WTC11 (cell line): ENCODE results near the gene TMEM218. TPM values are rescaled to one million over a fixed set of nuclear protein-coding genes. Genes with fewer than 3 reads are reported as not detected.

Source experiments
- ATAC-seq: fragments of 200-7000 bp; cut with Tn5 transposase; 2 replicates; pipeline ENCODE4 v1.10.0; 2021; ENCODE audit warnings: mild to moderate bottlenecking, moderate library complexity
- CTCF ChIA-PET: fragments of 300-600 bp; sonication (Branson Sonifier 250); formaldehyde crosslinking; loops from one replicate; lab custom pipeline; 2021; ENCODE audit warnings: antibody characterized with exemption; lab: Charles Lee
- POLR2A ChIA-PET: fragments of 350-600 bp; sonication (Branson Sonifier 250); formaldehyde crosslinking; loops from one replicate; lab custom pipeline; 2021; ENCODE audit warnings: antibody characterized with exemption; lab: Charles Lee
- DNase-seq: peaks from one replicate; pipeline ENCODE4 v3.0.0; 2021; ENCODE audit warnings: low spot score
- H3K27ac Mint-ChIP-seq: 2 replicates; pipeline ENCODE4 v1.8.0; 2021; ENCODE audit warnings: mixed read lengths
- H3K27me3 Mint-ChIP-seq: 2 replicates; pipeline ENCODE4 v1.8.0; 2021; ENCODE audit warnings: low read depth, mild to moderate bottlenecking, moderate library complexity, mixed read lengths
- H3K36me3 Mint-ChIP-seq: 2 replicates; pipeline ENCODE4 v1.8.0; 2021; ENCODE audit warnings: mixed read lengths
- H3K4me1 Mint-ChIP-seq: 2 replicates; pipeline ENCODE4 v1.8.0; 2022; ENCODE audit warnings: mixed read lengths
- H3K4me3 Mint-ChIP-seq: 2 replicates; pipeline ENCODE4 v1.8.0; 2021; ENCODE audit warnings: mild to moderate bottlenecking, moderate library complexity, mixed read lengths
- H3K9me3 Mint-ChIP-seq: 2 replicates; pipeline ENCODE4 v1.8.0; 2021; ENCODE audit warnings: mixed read lengths
- CREM ChIP-seq: sonication (generic); formaldehyde crosslinking; IDR thresholded peaks from 2 replicates; pipeline ENCODE4 v1.8.1; 2022; ENCODE audit warnings: mild to moderate bottlenecking, missing genetic modification reagents, moderate library complexity
- ELF4 ChIP-seq: sonication (generic); formaldehyde crosslinking; IDR thresholded peaks from 2 replicates; pipeline ENCODE4 v1.8.1; 2022; ENCODE audit warnings: low read depth, mild to moderate bottlenecking, moderate library complexity, missing genetic modification reagents
- GTF2I ChIP-seq: fragments of 250-450 bp; sonication (Bioruptor Pico); conservative IDR thresholded peaks from 2 replicates; pipeline ENCODE4 v1.4.0; 2021; ENCODE audit warnings: mild to moderate bottlenecking
- HMGA2 ChIP-seq: fragments of 250-450 bp; sonication (Bioruptor Pico); IDR thresholded peaks from 2 replicates; pipeline ENCODE4 v1.4.0; 2021; ENCODE audit warnings: mild to moderate bottlenecking, moderate library complexity
- MYBL2 ChIP-seq: sonication (generic); formaldehyde crosslinking; IDR thresholded peaks from 2 replicates; pipeline ENCODE4 v1.8.1; 2023; ENCODE audit warnings: mild to moderate bottlenecking, moderate library complexity, missing genetic modification reagents
- NFE2L1 ChIP-seq: sonication (generic); formaldehyde crosslinking; IDR thresholded peaks from 2 replicates; pipeline ENCODE4 v1.8.1; 2023; ENCODE audit warnings: missing genetic modification reagents
- NFYB ChIP-seq: sonication (generic); formaldehyde crosslinking; conservative IDR thresholded peaks from 2 replicates; pipeline ENCODE4 v1.8.0; 2022; ENCODE audit warnings: low read depth, missing genetic modification reagents
- OVOL2 ChIP-seq: fragments of 250-450 bp; sonication (Bioruptor Pico); IDR thresholded peaks from 2 replicates; pipeline ENCODE4 v1.9.0; 2021; ENCODE audit warnings: mild to moderate bottlenecking, borderline replicate concordance
- RORB ChIP-seq: fragments of 250-450 bp; sonication (Bioruptor Pico); IDR thresholded peaks from 2 replicates; pipeline ENCODE4 v1.9.0; 2021; ENCODE audit warnings: mild to moderate bottlenecking
- SMAD3 ChIP-seq: sonication (generic); formaldehyde crosslinking; IDR thresholded peaks from 2 replicates; pipeline ENCODE4 v1.8.0; 2022; ENCODE audit warnings: missing genetic modification reagents, mild to moderate bottlenecking, borderline replicate concordance
- SP1 ChIP-seq: sonication (generic); formaldehyde crosslinking; conservative IDR thresholded peaks from 2 replicates; pipeline ENCODE4 v1.8.1; 2022; ENCODE audit warnings: missing genetic modification reagents
- TEAD4 ChIP-seq: sonication (generic); formaldehyde crosslinking; IDR thresholded peaks from 2 replicates; pipeline ENCODE4 v1.8.0; 2022; ENCODE audit warnings: mild to moderate bottlenecking, missing genetic modification reagents
- ZNF138 ChIP-seq: sonication (generic); formaldehyde crosslinking; conservative IDR thresholded peaks from 2 replicates; pipeline ENCODE4 v1.8.1; 2022; ENCODE audit warnings: mild to moderate bottlenecking, moderate library complexity, missing genetic modification reagents
- ZNF219 ChIP-seq: sonication (generic); formaldehyde crosslinking; IDR thresholded peaks from 2 replicates; pipeline ENCODE4 v1.8.0; 2023; ENCODE audit warnings: missing genetic modification reagents, mild to moderate bottlenecking, borderline replicate concordance
- ZNF317 ChIP-seq: sonication (generic); formaldehyde crosslinking; IDR thresholded peaks from 2 replicates; pipeline ENCODE4 v1.8.1; 2023; ENCODE audit warnings: low read depth, mild to moderate bottlenecking, moderate library complexity, missing genetic modification reagents, borderline replicate concordance
- total RNA-seq: library from RNA; stranded (reverse); gene quantifications from 3 replicates; pipeline ENCODE4 v1.2.3, GENCODE V29; 2021
- TF ChIP-seq, protein P1 (sequence below): fragments of 200-600 bp; IDR thresholded peaks from 2 replicates; pipeline ENCODE4 v1.8.0; 2022; ENCODE audit warnings: antibody characterized with exemption
- TF ChIP-seq, protein P2 (sequence below): sonication (generic); formaldehyde crosslinking; conservative IDR thresholded peaks from 2 replicates; pipeline ENCODE4 v1.8.1; 2022; ENCODE audit warnings: mild to moderate bottlenecking, missing genetic modification reagents
- TF ChIP-seq, protein P3 (sequence below): fragments of 250-450 bp; sonication (Bioruptor Pico); IDR thresholded peaks from 2 replicates; pipeline ENCODE4 v1.9.0; 2021; ENCODE audit warnings: moderate library complexity, mild to moderate bottlenecking, inconsistent platforms, borderline replicate concordance
- TF ChIP-seq, protein P4 (sequence below): fragments of 250-450 bp; sonication (Bioruptor Pico); IDR thresholded peaks from 2 replicates; pipeline ENCODE4 v1.9.0; 2021; ENCODE audit warnings: mild to moderate bottlenecking, borderline replicate concordance
- TF ChIP-seq, protein P5 (sequence below): sonication (generic); formaldehyde crosslinking; IDR thresholded peaks from 2 replicates; pipeline ENCODE4 v1.8.0; 2022; ENCODE audit warnings: mild to moderate bottlenecking, missing genetic modification reagents
- TF ChIP-seq, protein P6 (sequence below): sonication (generic); formaldehyde crosslinking; IDR thresholded peaks from 2 replicates; pipeline ENCODE4 v1.8.0; 2022; ENCODE audit warnings: mild to moderate bottlenecking, missing genetic modification reagents

Gene TMEM218
- total RNA-seq, 1 experiment from 2014 or later: 10.3 TPM

DNA sequence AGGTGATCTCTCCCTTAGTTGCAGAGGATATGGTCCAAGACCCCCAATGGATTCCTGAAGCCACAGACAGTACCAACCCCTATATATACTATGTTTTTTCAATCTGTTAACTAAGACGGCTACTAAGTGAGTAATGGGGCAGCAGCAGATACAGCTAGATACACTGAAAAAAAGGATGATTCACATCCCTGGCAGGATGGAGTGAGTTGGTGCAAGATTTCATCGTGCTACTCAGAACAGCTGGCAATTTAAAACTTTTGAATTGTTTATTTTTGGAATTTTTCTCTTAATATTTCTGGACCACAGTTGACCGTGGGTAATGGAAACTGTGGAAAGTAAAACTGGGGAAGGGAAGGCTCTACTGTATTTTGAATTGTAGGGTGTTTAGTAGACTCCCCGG, 17.0 kb upstream of the TMEM218 start:
- no peak for ATAC-seq
- ChIA-PET CTCF (interaction anchor here (0.9 kb wide), 1 partner anchor 218 kb away, joined by 3 read pairs; no protein-coding TSS in a partner anchor), POLR2A (no interaction called here)
- Mint-ChIP-seq H3K9me3 (peaks cover 10% of the 10 kb centered on the region), H3K27me3 (peaks cover 56% of the 10 kb centered on the region), H3K4me1 (peaks cover 3% of the 10 kb centered on the region; the same call in 1 of the 2 replicates), H3K36me3 (0 out of 2 replicates have a peak, but pooled peaks cover 4% of the 10 kb centered on the region), H3K4me3 (no peak overlapping the region), H3K27ac (no peak overlapping the region)
- TF ChIP-seq SP1 (no peak), SMAD3 (CRISPR knock-in tag) (no peak), ZNF219 (CRISPR knock-in tag) (no peak), ELF4 (CRISPR knock-in tag) (no peak), NFE2L1 (CRISPR knock-in tag) (no peak)
- TF ChIP-seq, protein P1, sequence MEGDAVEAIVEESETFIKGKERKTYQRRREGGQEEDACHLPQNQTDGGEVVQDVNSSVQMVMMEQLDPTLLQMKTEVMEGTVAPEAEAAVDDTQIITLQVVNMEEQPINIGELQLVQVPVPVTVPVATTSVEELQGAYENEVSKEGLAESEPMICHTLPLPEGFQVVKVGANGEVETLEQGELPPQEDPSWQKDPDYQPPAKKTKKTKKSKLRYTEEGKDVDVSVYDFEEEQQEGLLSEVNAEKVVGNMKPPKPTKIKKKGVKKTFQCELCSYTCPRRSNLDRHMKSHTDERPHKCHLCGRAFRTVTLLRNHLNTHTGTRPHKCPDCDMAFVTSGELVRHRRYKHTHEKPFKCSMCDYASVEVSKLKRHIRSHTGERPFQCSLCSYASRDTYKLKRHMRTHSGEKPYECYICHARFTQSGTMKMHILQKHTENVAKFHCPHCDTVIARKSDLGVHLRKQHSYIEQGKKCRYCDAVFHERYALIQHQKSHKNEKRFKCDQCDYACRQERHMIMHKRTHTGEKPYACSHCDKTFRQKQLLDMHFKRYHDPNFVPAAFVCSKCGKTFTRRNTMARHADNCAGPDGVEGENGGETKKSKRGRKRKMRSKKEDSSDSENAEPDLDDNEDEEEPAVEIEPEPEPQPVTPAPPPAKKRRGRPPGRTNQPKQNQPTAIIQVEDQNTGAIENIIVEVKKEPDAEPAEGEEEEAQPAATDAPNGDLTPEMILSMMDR: no peak
- no peak for DNase-seq

DNA sequence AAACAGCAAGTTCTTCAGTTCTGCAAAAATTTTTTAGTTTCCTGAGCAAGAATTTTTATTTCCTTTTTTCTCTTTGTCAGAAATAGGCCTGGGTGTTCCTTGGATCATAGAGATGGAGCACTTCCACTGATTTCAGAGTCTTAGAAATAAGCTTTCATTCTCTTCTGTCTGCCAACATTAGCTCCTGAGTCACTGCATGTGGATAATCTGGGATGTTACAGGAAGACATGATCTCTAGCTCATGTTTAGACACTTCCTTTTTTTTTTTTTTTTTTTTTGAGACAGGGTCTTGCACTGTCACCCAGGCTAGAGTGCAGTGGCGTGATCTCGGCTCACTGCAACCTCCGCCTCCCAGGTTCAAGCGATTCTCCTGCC, 13.2 kb upstream of the TMEM218 start:
- no peaks in the 10 kb centered on the region for H3K4me1 Mint-ChIP-seq
- H3K27ac Mint-ChIP-seq: no peak overlapping the region
- CTCF ChIA-PET: interaction anchor here (0.7 to 4.6 kb wide), 50 partner anchors 8 to 588 kb away, joined by 3 to 75 read pairs (median 4); partner anchors contain the start of genes CCDC15 and TMEM218
- POLR2A ChIA-PET: interaction anchor here (0.5 to 0.8 kb wide), 4 partner anchors 13 to 297 kb away, joined by 3 to 8 read pairs (median 3); partner anchors contain the start of gene TMEM218
- ATAC-seq (no peak), DNase-seq (no peak)
- no peak overlapping the region for H3K4me3 Mint-ChIP-seq
- 0 out of 2 replicates have a peak, but pooled peaks cover 4% of the 10 kb centered on the region for H3K36me3 Mint-ChIP-seq
- peaks cover 77% of the 10 kb centered on the region for H3K27me3 Mint-ChIP-seq
- peaks cover 14% of the 10 kb centered on the region for H3K9me3 Mint-ChIP-seq
- TF ChIP-seq CREM (CRISPR knock-in tag) (no peak), HMGA2 (CRISPR knock-in tag) (no peak), TEAD4 (CRISPR knock-in tag) (no peak)
- TF ChIP-seq, protein P2, sequence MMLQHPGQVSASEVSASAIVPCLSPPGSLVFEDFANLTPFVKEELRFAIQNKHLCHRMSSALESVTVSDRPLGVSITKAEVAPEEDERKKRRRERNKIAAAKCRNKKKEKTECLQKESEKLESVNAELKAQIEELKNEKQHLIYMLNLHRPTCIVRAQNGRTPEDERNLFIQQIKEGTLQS (CRISPR knock-in tag): no peak
- TF ChIP-seq, protein P3, sequence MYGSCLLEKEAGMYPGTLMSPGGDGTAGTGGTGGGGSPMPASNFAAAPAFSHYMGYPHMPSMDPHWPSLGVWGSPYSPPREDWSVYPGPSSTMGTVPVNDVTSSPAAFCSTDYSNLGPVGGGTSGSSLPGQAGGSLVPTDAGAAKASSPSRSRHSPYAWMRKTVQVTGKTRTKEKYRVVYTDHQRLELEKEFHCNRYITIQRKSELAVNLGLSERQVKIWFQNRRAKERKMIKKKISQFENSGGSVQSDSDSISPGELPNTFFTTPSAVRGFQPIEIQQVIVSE (CRISPR knock-in tag): no peak

DNA sequence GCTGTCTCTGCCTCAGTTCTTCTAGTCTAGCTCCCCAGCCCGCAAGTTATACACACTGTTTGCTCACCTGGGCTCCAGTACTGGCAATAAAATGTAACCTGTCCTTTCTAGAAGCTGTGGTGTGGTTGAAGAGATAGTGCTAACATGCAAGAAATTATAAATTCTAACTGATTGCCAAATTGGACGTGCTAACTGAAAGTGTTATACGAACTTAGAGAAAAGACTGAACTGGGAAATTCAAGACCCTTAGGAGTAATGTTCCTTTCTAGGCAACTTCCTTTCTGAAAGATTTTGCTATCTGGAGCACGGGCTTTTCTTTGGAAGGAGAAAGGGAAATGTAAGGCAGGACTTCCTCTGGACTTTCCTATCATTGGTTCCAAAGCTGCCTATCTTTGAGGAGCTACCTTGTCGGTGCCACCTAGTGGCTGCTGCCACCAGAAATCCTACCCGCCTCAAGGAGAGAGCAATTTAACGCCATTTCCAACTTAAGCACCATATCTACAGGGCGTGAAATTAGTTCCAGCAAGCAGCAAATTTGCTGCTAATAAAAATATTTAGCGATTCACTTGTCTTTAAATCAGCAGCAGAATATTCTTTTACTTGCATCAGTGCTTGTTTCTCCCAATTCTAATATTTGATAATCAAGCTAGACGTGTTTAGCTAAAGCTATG, 12.7 kb upstream of the TMEM218 start:
- Mint-ChIP-seq H3K27ac (no peak overlapping the region), H3K36me3 (0 out of 2 replicates have a peak, but pooled peaks cover 4% of the 10 kb centered on the region), H3K4me3 (no peak overlapping the region), H3K27me3 (peaks cover 77% of the 10 kb centered on the region), H3K9me3 (peaks cover 14% of the 10 kb centered on the region), H3K4me1 (no peaks in the 10 kb centered on the region)
- ChIA-PET POLR2A (interaction anchor here (0.5 to 0.8 kb wide), 4 partner anchors 13 to 297 kb away, joined by 3 to 8 read pairs (median 3); partner anchors contain the start of gene TMEM218), CTCF (interaction anchor here (0.6 to 4.6 kb wide), 56 partner anchors 9 to 587 kb away, joined by 3 to 75 read pairs (median 4); partner anchors contain the start of genes CCDC15 and TMEM218)
- peak; percentile 58 for DNase-seq
- peak; percentile 99 for ATAC-seq
- TF ChIP-seq NFYB (CRISPR knock-in tag) (peak; percentile 71), GTF2I (CRISPR knock-in tag) (no peak), ZNF138 (CRISPR knock-in tag) (no peak), ZNF317 (CRISPR knock-in tag) (no peak), RORB (CRISPR knock-in tag) (no peak), ZNF219 (CRISPR knock-in tag) (no peak), MYBL2 (CRISPR knock-in tag) (no peak), OVOL2 (no peak)
- TF ChIP-seq, protein P4, sequence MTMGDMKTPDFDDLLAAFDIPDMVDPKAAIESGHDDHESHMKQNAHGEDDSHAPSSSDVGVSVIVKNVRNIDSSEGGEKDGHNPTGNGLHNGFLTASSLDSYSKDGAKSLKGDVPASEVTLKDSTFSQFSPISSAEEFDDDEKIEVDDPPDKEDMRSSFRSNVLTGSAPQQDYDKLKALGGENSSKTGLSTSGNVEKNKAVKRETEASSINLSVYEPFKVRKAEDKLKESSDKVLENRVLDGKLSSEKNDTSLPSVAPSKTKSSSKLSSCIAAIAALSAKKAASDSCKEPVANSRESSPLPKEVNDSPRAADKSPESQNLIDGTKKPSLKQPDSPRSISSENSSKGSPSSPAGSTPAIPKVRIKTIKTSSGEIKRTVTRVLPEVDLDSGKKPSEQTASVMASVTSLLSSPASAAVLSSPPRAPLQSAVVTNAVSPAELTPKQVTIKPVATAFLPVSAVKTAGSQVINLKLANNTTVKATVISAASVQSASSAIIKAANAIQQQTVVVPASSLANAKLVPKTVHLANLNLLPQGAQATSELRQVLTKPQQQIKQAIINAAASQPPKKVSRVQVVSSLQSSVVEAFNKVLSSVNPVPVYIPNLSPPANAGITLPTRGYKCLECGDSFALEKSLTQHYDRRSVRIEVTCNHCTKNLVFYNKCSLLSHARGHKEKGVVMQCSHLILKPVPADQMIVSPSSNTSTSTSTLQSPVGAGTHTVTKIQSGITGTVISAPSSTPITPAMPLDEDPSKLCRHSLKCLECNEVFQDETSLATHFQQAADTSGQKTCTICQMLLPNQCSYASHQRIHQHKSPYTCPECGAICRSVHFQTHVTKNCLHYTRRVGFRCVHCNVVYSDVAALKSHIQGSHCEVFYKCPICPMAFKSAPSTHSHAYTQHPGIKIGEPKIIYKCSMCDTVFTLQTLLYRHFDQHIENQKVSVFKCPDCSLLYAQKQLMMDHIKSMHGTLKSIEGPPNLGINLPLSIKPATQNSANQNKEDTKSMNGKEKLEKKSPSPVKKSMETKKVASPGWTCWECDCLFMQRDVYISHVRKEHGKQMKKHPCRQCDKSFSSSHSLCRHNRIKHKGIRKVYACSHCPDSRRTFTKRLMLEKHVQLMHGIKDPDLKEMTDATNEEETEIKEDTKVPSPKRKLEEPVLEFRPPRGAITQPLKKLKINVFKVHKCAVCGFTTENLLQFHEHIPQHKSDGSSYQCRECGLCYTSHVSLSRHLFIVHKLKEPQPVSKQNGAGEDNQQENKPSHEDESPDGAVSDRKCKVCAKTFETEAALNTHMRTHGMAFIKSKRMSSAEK (CRISPR knock-in tag): no peak
- TF ChIP-seq, protein P5, sequence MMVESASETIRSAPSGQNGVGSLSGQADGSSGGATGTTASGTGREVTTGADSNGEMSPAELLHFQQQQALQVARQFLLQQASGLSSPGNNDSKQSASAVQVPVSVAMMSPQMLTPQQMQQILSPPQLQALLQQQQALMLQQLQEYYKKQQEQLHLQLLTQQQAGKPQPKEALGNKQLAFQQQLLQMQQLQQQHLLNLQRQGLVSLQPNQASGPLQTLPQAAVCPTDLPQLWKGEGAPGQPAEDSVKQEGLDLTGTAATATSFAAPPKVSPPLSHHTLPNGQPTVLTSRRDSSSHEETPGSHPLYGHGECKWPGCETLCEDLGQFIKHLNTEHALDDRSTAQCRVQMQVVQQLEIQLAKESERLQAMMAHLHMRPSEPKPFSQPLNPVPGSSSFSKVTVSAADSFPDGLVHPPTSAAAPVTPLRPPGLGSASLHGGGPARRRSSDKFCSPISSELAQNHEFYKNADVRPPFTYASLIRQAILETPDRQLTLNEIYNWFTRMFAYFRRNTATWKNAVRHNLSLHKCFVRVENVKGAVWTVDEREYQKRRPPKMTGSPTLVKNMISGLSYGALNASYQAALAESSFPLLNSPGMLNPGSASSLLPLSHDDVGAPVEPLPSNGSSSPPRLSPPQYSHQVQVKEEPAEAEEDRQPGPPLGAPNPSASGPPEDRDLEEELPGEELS (CRISPR knock-in tag): no peak
- TF ChIP-seq, protein P6, sequence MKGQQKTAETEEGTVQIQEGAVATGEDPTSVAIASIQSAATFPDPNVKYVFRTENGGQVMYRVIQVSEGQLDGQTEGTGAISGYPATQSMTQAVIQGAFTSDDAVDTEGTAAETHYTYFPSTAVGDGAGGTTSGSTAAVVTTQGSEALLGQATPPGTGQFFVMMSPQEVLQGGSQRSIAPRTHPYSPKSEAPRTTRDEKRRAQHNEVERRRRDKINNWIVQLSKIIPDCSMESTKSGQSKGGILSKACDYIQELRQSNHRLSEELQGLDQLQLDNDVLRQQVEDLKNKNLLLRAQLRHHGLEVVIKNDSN (CRISPR knock-in tag): no peak
